ENCODE results near the gene STARD13.

STARD13 gene

GRCh38 chr13:33235564-33235963, 50.0 kb downstream of the STARD13 start:
- peaks cover 10% of the 10 kb centered on the region for H3K9me3 ChIP-seq (ENCODE audit: control insufficient read depth, low read length)
- no peak overlapping the region for H2BK15ac ChIP-seq (ENCODE audit: low read depth, poor library complexity, severe bottlenecking)
- no peak overlapping the region for H2AFZ ChIP-seq (ENCODE audit: low read depth, low read length)
- no peak overlapping the region for H4K8ac ChIP-seq (ENCODE audit: low read length)
- peaks cover 9% of the 10 kb centered on the region for H3K4me1 ChIP-seq (ENCODE audit: control insufficient read depth, insufficient read depth, low read depth, low read length)
- H3K4me2 ChIP-seq (ENCODE audit: low read length, poor library complexity, severe bottlenecking): no peak overlapping the region
- peak overlapping the region; percentile 89 for H3K27ac ChIP-seq (ENCODE audit: low read length, poor library complexity, severe bottlenecking)
- H2BK120ac ChIP-seq (ENCODE audit: low read depth, low read length): no peak overlapping the region
- DNase-seq: no peak
- H3K27me3 ChIP-seq (ENCODE audit: control insufficient read depth in 1 of 2, insufficient read depth in 1 of 2, low read length in 2 of 2): no peaks in the 10 kb centered on the region
- H3K9ac ChIP-seq (ENCODE audit: low read length): peak overlapping the region; percentile 55
- H2BK12ac ChIP-seq (ENCODE audit: low read length in 2 of 2): peak overlapping the region in 1 of 2 experiments; percentile 69
- peak overlapping the region in 1 of 2 experiments; percentile 63 for H3K18ac ChIP-seq (ENCODE audit: low read depth in 1 of 2, low read length in 2 of 2)
- peaks cover 20% of the 10 kb centered on the region for H3K79me1 ChIP-seq (replicated peaks; ENCODE audit: low read length, poor library complexity, severe bottlenecking)
- no peak overlapping the region for H3K14ac ChIP-seq (ENCODE audit: low read length in 2 of 2)
- H2BK5ac ChIP-seq (ENCODE audit: low read depth, low read length, poor library complexity, severe bottlenecking): peak overlapping the region; percentile 96
- H4K91ac ChIP-seq (ENCODE audit: low read length): no peak overlapping the region
- H3K23ac ChIP-seq (ENCODE audit: low read length in 2 of 2): no peak overlapping the region
- H2AK5ac ChIP-seq (ENCODE audit: low read length, severe bottlenecking): peak overlapping the region; percentile 88
- H3K4me3 ChIP-seq (ENCODE audit: insufficient read depth in 1 of 2, low read depth in 1 of 2, low read length in 2 of 2): peak overlapping the region in 1 of 2 experiments; percentile 48
- peak overlapping the region in 1 of 2 experiments; percentile 18 for H3K4ac ChIP-seq (ENCODE audit: low read depth in 1 of 2, low read length in 2 of 2)
- peaks cover 7 to 11% of the 10 kb centered on the region in 2 experiments for H3K36me3 ChIP-seq (ENCODE audit: control insufficient read depth in 1 of 2, insufficient read depth in 2 of 2, low read depth in 1 of 2, low read length in 2 of 2)
- WGBS: 58% methylated on average over 3 of the region's 3 CpGs

- no peaks in the 10 kb centered on the region for H3K27me3 ChIP-seq (ENCODE audit: control insufficient read depth in 1 of 2, insufficient read depth in 1 of 2, low read length in 2 of 2)
- no peak overlapping the region for H4K8ac ChIP-seq (ENCODE audit: low read length)
- H3K27ac ChIP-seq (ENCODE audit: low read length, poor library complexity, severe bottlenecking): peak overlapping the region; percentile 50
- H3K79me1 ChIP-seq (replicated peaks; ENCODE audit: low read length, poor library complexity, severe bottlenecking): peaks cover 20% of the 10 kb centered on the region
- H3K36me3 ChIP-seq (ENCODE audit: control insufficient read depth in 1 of 2, insufficient read depth in 2 of 2, low read depth in 1 of 2, low read length in 2 of 2): peaks cover 7 to 11% of the 10 kb centered on the region in 2 experiments
- no peak overlapping the region for H2AFZ ChIP-seq (ENCODE audit: low read depth, low read length)
- no peak overlapping the region for H3K4me2 ChIP-seq (ENCODE audit: low read length, poor library complexity, severe bottlenecking)
- peak overlapping the region in 1 of 2 experiments; percentile 48 for H3K4me3 ChIP-seq (ENCODE audit: insufficient read depth in 1 of 2, low read depth in 1 of 2, low read length in 2 of 2)
- peaks cover 11% of the 10 kb centered on the region for H3K4me1 ChIP-seq (ENCODE audit: control insufficient read depth, insufficient read depth, low read depth, low read length)
- H2BK15ac ChIP-seq (ENCODE audit: low read depth, poor library complexity, severe bottlenecking): no peak overlapping the region
- H3K9ac ChIP-seq (ENCODE audit: low read length): peak overlapping the region; percentile 55
- H4K91ac ChIP-seq (ENCODE audit: low read length): no peak overlapping the region
- H2BK120ac ChIP-seq (ENCODE audit: low read depth, low read length): no peak overlapping the region
- no peak overlapping the region for H3K18ac ChIP-seq (ENCODE audit: low read depth in 1 of 2, low read length in 2 of 2)
- no peak overlapping the region for H3K14ac ChIP-seq (ENCODE audit: low read length in 2 of 2)
- no peak overlapping the region for H3K4ac ChIP-seq (ENCODE audit: low read depth in 1 of 2, low read length in 2 of 2)
- H2BK5ac ChIP-seq (ENCODE audit: low read depth, low read length, poor library complexity, severe bottlenecking): no peak overlapping the region
- no peak overlapping the region for H2AK5ac ChIP-seq (ENCODE audit: low read length, severe bottlenecking)
- no peak overlapping the region for H2BK12ac ChIP-seq (ENCODE audit: low read length in 2 of 2)
- peaks cover 7% of the 10 kb centered on the region for H3K9me3 ChIP-seq (ENCODE audit: control insufficient read depth, low read length)
- H3K23ac ChIP-seq (ENCODE audit: low read length in 2 of 2): no peak overlapping the region
- DNase-seq: peak; percentile 39
Observed at GRCh38 chr13:33235078-33235477, 50.5 kb downstream of the STARD13 start.

- Histone ChIP-seq H2BK12ac (ENCODE audit: low read length in 2 of 2) (peak overlapping the region in 1 of 2 experiments; percentile 57), H3K27me3 (ENCODE audit: control insufficient read depth in 1 of 2, insufficient read depth in 1 of 2, low read length in 2 of 2) (no peaks in the 10 kb centered on the region), H3K27ac (ENCODE audit: low read length, poor library complexity, severe bottlenecking) (no peak overlapping the region), H4K8ac (ENCODE audit: low read length) (peak overlapping the region; percentile 65), H2BK5ac (ENCODE audit: low read depth, low read length, poor library complexity, severe bottlenecking) (no peak overlapping the region), H2AK5ac (ENCODE audit: low read length, severe bottlenecking) (peak overlapping the region; percentile 76), H3K4me1 (ENCODE audit: control insufficient read depth, insufficient read depth, low read depth, low read length) (peaks cover 18% of the 10 kb centered on the region), H3K14ac (ENCODE audit: low read length in 2 of 2) (no peak overlapping the region), H3K9ac (ENCODE audit: low read length) (no peak overlapping the region), H2BK15ac (ENCODE audit: low read depth, poor library complexity, severe bottlenecking) (no peak overlapping the region), H2BK120ac (ENCODE audit: low read depth, low read length) (no peak overlapping the region), H3K4me3 (ENCODE audit: insufficient read depth in 1 of 2, low read depth in 1 of 2, low read length in 2 of 2) (no peak overlapping the region), H3K4me2 (ENCODE audit: low read length, poor library complexity, severe bottlenecking) (no peak overlapping the region), H3K4ac (ENCODE audit: low read depth in 1 of 2, low read length in 2 of 2) (no peak overlapping the region), H3K79me1 (replicated peaks; ENCODE audit: low read length, poor library complexity, severe bottlenecking) (peaks cover 22% of the 10 kb centered on the region), H3K9me3 (ENCODE audit: control insufficient read depth, low read length) (peaks cover 3% of the 10 kb centered on the region), H4K91ac (ENCODE audit: low read length) (no peak overlapping the region), H3K36me3 (ENCODE audit: control insufficient read depth in 1 of 2, insufficient read depth in 2 of 2, low read depth in 1 of 2, low read length in 2 of 2) (peaks cover 7 to 11% of the 10 kb centered on the region in 2 experiments), H2AFZ (ENCODE audit: low read depth, low read length) (no peak overlapping the region), H3K18ac (ENCODE audit: low read depth in 1 of 2, low read length in 2 of 2) (peak overlapping the region in 1 of 2 experiments; percentile 50), H3K23ac (ENCODE audit: low read length in 2 of 2) (peak overlapping the region in 1 of 2 experiments; percentile 97)
- WGBS: 98% methylated on average over 5 of the region's 5 CpGs
- no peak for DNase-seq
Observed at GRCh38 chr13:33233547-33233946, 52.0 kb downstream of the STARD13 start.

GRCh38 chr13:33232883-33233282, 52.7 kb downstream of the STARD13 start:
- DNase-seq: no peak
- peak overlapping the region in 1 of 2 experiments; percentile 28 for H3K18ac ChIP-seq (ENCODE audit: low read depth in 1 of 2, low read length in 2 of 2)
- no peak overlapping the region for H2AFZ ChIP-seq (ENCODE audit: low read depth, low read length)
- H3K23ac ChIP-seq (ENCODE audit: low read length in 2 of 2): no peak overlapping the region
- peaks cover 23% of the 10 kb centered on the region for H3K79me1 ChIP-seq (replicated peaks; ENCODE audit: low read length, poor library complexity, severe bottlenecking)
- no peak overlapping the region for H3K27ac ChIP-seq (ENCODE audit: low read length, poor library complexity, severe bottlenecking)
- H3K14ac ChIP-seq (ENCODE audit: low read length in 2 of 2): no peak overlapping the region
- peak overlapping the region; percentile 21 to 62 for H2BK12ac ChIP-seq (ENCODE audit: low read length in 2 of 2)
- no peak overlapping the region for H2BK120ac ChIP-seq (ENCODE audit: low read depth, low read length)
- H3K4ac ChIP-seq (ENCODE audit: low read depth in 1 of 2, low read length in 2 of 2): peak overlapping the region in 1 of 2 experiments; percentile 5
- no peak overlapping the region for H2AK5ac ChIP-seq (ENCODE audit: low read length, severe bottlenecking)
- no peak overlapping the region for H2BK5ac ChIP-seq (ENCODE audit: low read depth, low read length, poor library complexity, severe bottlenecking)
- H3K4me3 ChIP-seq (ENCODE audit: insufficient read depth in 1 of 2, low read depth in 1 of 2, low read length in 2 of 2): no peak overlapping the region
- H3K27me3 ChIP-seq (ENCODE audit: control insufficient read depth in 1 of 2, insufficient read depth in 1 of 2, low read length in 2 of 2): no peaks in the 10 kb centered on the region
- H2BK15ac ChIP-seq (ENCODE audit: low read depth, poor library complexity, severe bottlenecking): no peak overlapping the region
- 98% methylated on average over 2 of the region's 2 CpGs for WGBS
- peaks cover 20% of the 10 kb centered on the region for H3K4me1 ChIP-seq (ENCODE audit: control insufficient read depth, insufficient read depth, low read depth, low read length)
- peak overlapping the region; percentile 21 for H4K91ac ChIP-seq (ENCODE audit: low read length)
- H3K9ac ChIP-seq (ENCODE audit: low read length): no peak overlapping the region
- no peak overlapping the region for H3K4me2 ChIP-seq (ENCODE audit: low read length, poor library complexity, severe bottlenecking)
- H3K9me3 ChIP-seq (ENCODE audit: control insufficient read depth, low read length): peaks cover 3% of the 10 kb centered on the region
- no peak overlapping the region for H4K8ac ChIP-seq (ENCODE audit: low read length)
- H3K36me3 ChIP-seq (ENCODE audit: control insufficient read depth in 1 of 2, insufficient read depth in 2 of 2, low read depth in 1 of 2, low read length in 2 of 2): peaks cover 7 to 11% of the 10 kb centered on the region in 2 experiments
